H1 (cell line): ENCODE data around the gene CAD. TPM values are rescaled to one million over a fixed set of nuclear protein-coding genes. Genes with fewer than 3 reads are reported as not detected.
A peak's percentile ranks its signal among the peaks of the same experiment; 100 is the strongest.

Source experiments
- CTCF ChIA-PET: fragments of 300-600 bp; sonication (Branson Sonifier 250); formaldehyde crosslinking; loops from one replicate; lab custom pipeline; 2021; ENCODE audit not compliant: partially characterized antibody; lab: Charles Lee
- POLR2A ChIA-PET: fragments of 300-600 bp; sonication (Branson Sonifier 250); formaldehyde crosslinking; loops from one replicate; lab custom pipeline; 2021; ENCODE audit warnings: inconsistent platforms; ENCODE audit not compliant: partially characterized antibody; lab: Charles Lee
- DNase-seq, 2 experiments: peaks; one replicate each; pipeline versions ENCODE4 v3.0.0 to v3.0.0-alpha.2; 2010 to 2022; ENCODE audit warnings: low spot score in 2 of 2, low read depth in 1 of 2, mixed read lengths in 1 of 2
- FAIRE-seq: peaks from 2 replicates; lab custom pipeline; 2011; peaks lifted over from hg19 to GRCh38; lab: Jason Lieb, UNC
- H2AFZ ChIP-seq: 2 replicates; pipeline ENCODE4 v1.8.1; 2012; ENCODE audit warnings: low read length, inconsistent platforms
- H2AK5ac ChIP-seq: 2 replicates; pipeline ENCODE4 v1.6.1; 2013; ENCODE audit warnings: low read depth, low read length
- H2BK120ac ChIP-seq: replicated peaks from 2 replicates; pipeline ENCODE3; 2013; ENCODE audit warnings: low read depth, low read length, inconsistent platforms
- H2BK12ac ChIP-seq: 2 replicates; pipeline ENCODE4 v1.6.1; 2013; ENCODE audit warnings: low read depth, low read length
- H2BK15ac ChIP-seq: 2 replicates; pipeline ENCODE4 v1.6.1; 2013; ENCODE audit warnings: low read length
- H2BK20ac ChIP-seq: 2 replicates; pipeline ENCODE4 v1.6.1; 2013; ENCODE audit warnings: low read length
- H2BK5ac ChIP-seq: 2 replicates; pipeline ENCODE4 v1.6.1; 2013; ENCODE audit warnings: low read depth, low read length
- H3K14ac ChIP-seq: 2 replicates; pipeline ENCODE4 v1.6.1; 2013; ENCODE audit warnings: inconsistent platforms; ENCODE audit not compliant: insufficient read length
- H3K18ac ChIP-seq: 2 replicates; pipeline ENCODE4 v1.6.1; 2013; ENCODE audit warnings: low read length; ENCODE audit errors: extremely low read depth
- H3K23ac ChIP-seq: 2 replicates; pipeline ENCODE4 v1.6.1; 2013; ENCODE audit warnings: inconsistent platforms; ENCODE audit not compliant: insufficient read length
- H3K23me2 ChIP-seq: 2 replicates; pipeline ENCODE4 v1.6.1; 2013; ENCODE audit warnings: low read depth, low read length
- H3K27ac ChIP-seq: 2 replicates; pipeline ENCODE4 v1.6.1; 2011; ENCODE audit warnings: low read depth, low read length, inconsistent platforms
- H3K27me3 ChIP-seq, 4 experiments: replicated peaks in 1 of 4; 1 replicate in 1 of 4; 2 replicates in 3 of 4; pipeline versions ENCODE4 v1.6.1 to v1.8.1; 2011 to 2013; ENCODE audit warnings: low read length in 3 of 4, mild to moderate bottlenecking in 3 of 4, inconsistent platforms in 2 of 4, mixed read lengths in 2 of 4, moderate library complexity in 1 of 4; ENCODE audit not compliant: control insufficient read depth in 3 of 4, insufficient read depth in 3 of 4; ENCODE audit errors: extremely low read depth in 1 of 4
- H3K36me3 ChIP-seq, 4 experiments: 2 replicates each; pipeline versions ENCODE4 v1.6.1 to v1.8.1; 2011 to 2013; ENCODE audit warnings: mild to moderate bottlenecking in 4 of 4, low read length in 3 of 4, moderate library complexity in 2 of 4, control low read depth in 1 of 4, inconsistent platforms in 1 of 4; ENCODE audit not compliant: insufficient read depth in 4 of 4, control insufficient read depth in 2 of 4
- H3K4ac ChIP-seq: replicated peaks from 2 replicates; pipeline ENCODE3; 2013; ENCODE audit warnings: low read length, low read depth, mixed read lengths, inconsistent platforms; ENCODE audit not compliant: insufficient read length
- H3K4me1 ChIP-seq, 4 experiments: replicated peaks in 1 of 4; 1 replicate in 1 of 4; 2 replicates in 3 of 4; pipeline versions ENCODE4 v1.6.1 to v1.8.1; 2011 to 2013; ENCODE audit warnings: low read length in 3 of 4, inconsistent platforms in 2 of 4, mixed read lengths in 1 of 4; ENCODE audit not compliant: insufficient read depth in 4 of 4, control insufficient read depth in 3 of 4
- H3K4me2 ChIP-seq, 2 experiments: 2 replicates each; pipeline versions ENCODE4 v1.6.1 to v1.8.1; 2011 to 2013; ENCODE audit warnings: low read depth in 2 of 2, low read length in 2 of 2, control low read depth in 1 of 2, inconsistent platforms in 1 of 2, mild to moderate bottlenecking in 1 of 2; ENCODE audit not compliant: insufficient read depth in 1 of 2
- H3K4me3 ChIP-seq, 4 experiments: fragments of 200-600, 300-600 bp in 1 of 4; sonication (generic), shearing (Covaris generic), sonication (Bioruptor Twin) in 1 of 4; 2 replicates each; pipeline versions ENCODE4 v1.5.1 to v1.8.1; 2011 to 2016; ENCODE audit warnings: low read length in 4 of 4, low read depth in 3 of 4, control low read depth in 2 of 4, inconsistent platforms in 2 of 4, mild to moderate bottlenecking in 2 of 4, mixed read lengths in 1 of 4, moderate library complexity in 1 of 4; ENCODE audit not compliant: insufficient read depth in 2 of 4; ENCODE audit errors: extremely low read depth in 1 of 4
- H3K56ac ChIP-seq: replicated peaks from 2 replicates; pipeline ENCODE3; 2013; ENCODE audit warnings: low read depth, mild to moderate bottlenecking, mixed read lengths, low read length, inconsistent platforms; ENCODE audit not compliant: insufficient read length
- H3K79me1 ChIP-seq: 2 replicates; pipeline ENCODE4 v1.6.1; 2013; ENCODE audit warnings: low read depth, low read length, control low read depth
- H3K79me2 ChIP-seq, 2 experiments: 2 replicates each; pipeline versions ENCODE4 v1.6.1 to v1.8.1; 2012 to 2013; ENCODE audit warnings: low read length in 2 of 2, mild to moderate bottlenecking in 2 of 2, inconsistent platforms in 1 of 2; ENCODE audit not compliant: insufficient read depth in 2 of 2, control insufficient read depth in 1 of 2
- H3K9ac ChIP-seq, 4 experiments: replicated peaks in 1 of 4; 1 replicate in 1 of 4; 2 replicates in 3 of 4; pipeline versions ENCODE4 v1.6.1 to v1.8.1; 2011 to 2013; ENCODE audit warnings: low read depth in 3 of 4, low read length in 3 of 4, control low read depth in 2 of 4, mild to moderate bottlenecking in 2 of 4, moderate library complexity in 2 of 4, inconsistent platforms in 1 of 4; ENCODE audit errors: extremely low read depth in 1 of 4
- H3K9me3 ChIP-seq, 2 experiments: 2 replicates each; pipeline versions ENCODE4 v1.6.1 to v1.8.1; 2012 to 2013; ENCODE audit warnings: mild to moderate bottlenecking in 2 of 2, moderate library complexity in 2 of 2, control low read depth in 1 of 2, inconsistent platforms in 1 of 2, low read depth in 1 of 2, low read length in 1 of 2, mixed read lengths in 1 of 2; ENCODE audit not compliant: insufficient read depth in 2 of 2
- H4K20me1 ChIP-seq, 2 experiments: replicated peaks in 1 of 2; 2 replicates each; pipeline versions ENCODE3 to v1.8.1; 2011 to 2013; ENCODE audit warnings: inconsistent platforms in 2 of 2, low read length in 2 of 2, mild to moderate bottlenecking in 1 of 2; ENCODE audit not compliant: insufficient read depth in 2 of 2, control insufficient read depth in 1 of 2
- H4K5ac ChIP-seq: 2 replicates; pipeline ENCODE4 v1.6.1; 2013; ENCODE audit warnings: low read length, low read depth, mixed read lengths, inconsistent platforms; ENCODE audit not compliant: insufficient read length
- H4K8ac ChIP-seq: 2 replicates; pipeline ENCODE4 v1.8.0; 2013; ENCODE audit warnings: mild to moderate bottlenecking, moderate library complexity, low read length, inconsistent platforms; ENCODE audit not compliant: insufficient read depth; ENCODE audit errors: extremely low read depth
- H4K91ac ChIP-seq: replicated peaks from 2 replicates; pipeline ENCODE3; 2013; ENCODE audit warnings: low read length, mixed read lengths, inconsistent platforms; ENCODE audit not compliant: insufficient read length
- BACH1 ChIP-seq: IDR thresholded peaks from 2 replicates; pipeline ENCODE4 v1.6.1; 2012; ENCODE audit warnings: low read length, improper control_type of control experiment
- POLR2A ChIP-seq, 2 experiments: IDR thresholded peaks; 1 replicate in 1 of 2; 2 replicates in 1 of 2; pipeline ENCODE4 v1.6.1; 2011; ENCODE audit warnings: low read depth in 2 of 2, low read length in 2 of 2, mild to moderate bottlenecking in 2 of 2; ENCODE audit errors: control extremely low read depth in 1 of 2
- RBBP5 ChIP-seq: IDR thresholded peaks from 2 replicates; pipeline ENCODE4 v1.7.1; 2012; ENCODE audit warnings: low read depth, mild to moderate bottlenecking, inconsistent platforms, low read length, moderate library complexity, borderline replicate concordance
- WGBS, 2 experiments: shearing (Covaris generic) in 1 of 2; methylation state at CpG; one replicate each; pipeline versions ENCODE4 v1.1.6 to v1.1.7; 2013 to 2015; ENCODE audit warnings: low lambda C conversion rate in 2 of 2, mixed read lengths in 2 of 2, inconsistent platforms in 1 of 2, low coverage in 1 of 2, missing lambda C conversion rate in 1 of 2; ENCODE audit not compliant: insufficient replicate concordance in 2 of 2, insufficient coverage in 1 of 2, insufficient read length in 1 of 2; ENCODE audit errors: extremely low coverage in 1 of 2, missing lambda C conversion rate in 1 of 2; 5-methylcytosine and 5-hydroxymethylcytosine counted together
- polyA plus RNA-seq, 7 experiments: library from polyadenylated mRNA; depleted of rRNA in 3 of 7; stranded (reverse) in 5 of 7; unstranded in 2 of 7; fragments of >200 nt in 5 of 7; fragments of 200-250 nt in 2 of 7; gene quantifications; 1 replicate in 5 of 7; 2 replicates in 1 of 7; 4 replicates in 1 of 7; pipeline versions ENCODE4 v1.2.1 to v1.2.3, GENCODE V29; 2011 to 2013; ENCODE audit warnings: missing spikeins in 2 of 7, mixed read lengths in 2 of 7
- total RNA-seq: library from RNA; stranded (reverse); fragmentation: NEBNext Ultra II Directional; extraction: Animal tissue kit (Norgen Biotek cat#: 25700); gene quantifications from 2 replicates; pipeline ENCODE4 v1.2.1, GENCODE V29; 2021

Gene CAD
- total and polyA plus RNA-seq, 2 of the 8 experiments (the other 6 are each of a cell fraction or from before 2014, with no cell fraction given), result 130 to 146 TPM

DNA sequence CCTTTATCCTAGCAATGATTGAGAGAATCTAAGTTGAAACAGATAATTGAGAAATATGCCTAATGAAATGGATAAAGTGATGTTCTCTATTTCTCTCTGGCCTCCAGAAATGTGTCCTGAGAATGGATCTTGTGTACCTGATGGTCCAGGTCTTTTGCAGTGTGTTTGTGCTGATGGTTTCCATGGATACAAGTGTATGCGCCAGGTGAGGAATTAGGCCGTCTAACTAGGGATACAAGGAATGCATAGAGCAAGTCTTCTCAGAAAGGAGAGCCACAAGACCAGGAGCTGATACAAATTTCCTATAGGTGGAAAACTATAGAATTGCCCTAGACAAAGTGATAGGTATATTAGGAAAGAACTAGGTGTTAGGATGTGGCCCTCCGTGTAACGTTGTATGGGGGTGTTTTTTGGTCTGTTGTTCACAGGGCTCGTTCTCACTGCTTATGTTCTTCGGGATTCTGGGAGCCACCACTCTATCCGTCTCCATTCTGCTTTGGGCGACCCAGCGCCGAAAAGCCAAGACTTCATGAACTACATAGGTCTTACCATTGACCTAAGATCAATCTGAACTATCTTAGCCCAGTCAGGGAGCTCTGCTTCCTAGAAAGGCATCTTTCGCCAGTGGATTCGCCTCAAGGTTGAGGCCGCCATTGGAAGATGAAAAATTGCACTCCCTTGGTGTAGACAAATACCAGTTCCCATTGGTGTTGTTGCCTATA, 592 bp upstream of the CAD start:
- CTCF ChIA-PET, result interaction anchor here (0.6 to 1.8 kb wide), 4 partner anchors 47 to 76 kb away, joined by 4 to 5 read pairs (median 4); no protein-coding TSS in a partner anchor
- no peak overlapping the region for H3K23ac ChIP-seq
- peak overlapping the region in 3 of 4 experiments; percentile 58 to 89 (median 62); a peak in 6 of 7 replicates for H3K9ac ChIP-seq
- no peak overlapping the region for H2BK120ac ChIP-seq
- H3K4me3 ChIP-seq, result peak overlapping the region; percentile 9 to 88 (median 26); a peak in 5 of 8 replicates
- H4K20me1 ChIP-seq, result peaks cover 0 to 2% of the 10 kb centered on the region in 2 experiments
- FAIRE-seq, result no peak
- peak overlapping the region; percentile 44 for H4K91ac ChIP-seq
- H3K18ac ChIP-seq, result no peak overlapping the region
- H2AK5ac ChIP-seq, result peak overlapping the region; percentile 97; the same call in 1 of the 2 replicates
- peaks cover 7 to 26% of the 10 kb centered on the region in 2 experiments for H3K79me2 ChIP-seq
- H3K56ac ChIP-seq, result no peak overlapping the region
- H3K4ac ChIP-seq, result peak overlapping the region; percentile 32
- no peak overlapping the region for H2BK15ac ChIP-seq
- WGBS, 2 experiments, result 88% methylated on average over 13 of the region's 13 CpGs; no CpG with 5 or more reads in 1 of the 2 experiments
- DNase-seq, result no peak
- peaks cover 9% of the 10 kb centered on the region for H3K23me2 ChIP-seq
- H3K4me1 ChIP-seq, result peaks cover 0 to 9% (median 5%) of the 10 kb centered on the region in 4 experiments; a peak in 6 of 7 replicates
- H3K27me3 ChIP-seq, result no peaks in the 10 kb centered on the region
- TF ChIP-seq RBBP5, result no peak
- TF ChIP-seq POLR2A (IDR thresholded peaks at IDR 0.05; ENCODE audit: control extremely low read depth in 1 of 2, low read depth in 2 of 2, low read length in 2 of 2), result 0 out of 3 replicates have a peak, but pooled peaks of 1 of the 2 experiments have one; percentile 17
- 0 out of 2 replicates have a peak, but pooled peaks have one; percentile 4 for TF ChIP-seq BACH1
- TF ChIP-seq, all 59 proteins: peak for 2
- Histone ChIP-seq H2BK5ac (peak overlapping the region; percentile 96), H2BK20ac (0 out of 2 replicates have a peak overlapping the region, but pooled peaks have one; percentile 72), H3K9me3 (no peaks in the 10 kb centered on the region), H3K36me3 (peaks cover 17 to 51% (median 30%) of the 10 kb centered on the region in 4 experiments; a peak in 7 of 8 replicates), H4K5ac (peak overlapping the region; percentile 64), H4K8ac (peak overlapping the region; percentile 96; the same call in 1 of the 2 replicates), H2BK12ac (peak overlapping the region; percentile 99; the same call in 1 of the 2 replicates), H2AFZ (no peak overlapping the region), H3K27ac (peak overlapping the region; percentile 88), H3K4me2 (peak overlapping the region; percentile 52 to 86), H3K14ac (no peak overlapping the region), H3K79me1 (peaks cover 3% of the 10 kb centered on the region; the same call in 1 of the 2 replicates)
- POLR2A ChIA-PET, result interaction anchor here (0.6 to 29.6 kb wide), 25 partner anchors 8 to 262 kb away, joined by 3 to 835 read pairs (median 4); partner anchors contain the start of genes EMILIN1, GTF3C2, OST4 and PREB
